Measurements from ENCODE around the gene NACC2.

The NACC2 gene

DNA sequence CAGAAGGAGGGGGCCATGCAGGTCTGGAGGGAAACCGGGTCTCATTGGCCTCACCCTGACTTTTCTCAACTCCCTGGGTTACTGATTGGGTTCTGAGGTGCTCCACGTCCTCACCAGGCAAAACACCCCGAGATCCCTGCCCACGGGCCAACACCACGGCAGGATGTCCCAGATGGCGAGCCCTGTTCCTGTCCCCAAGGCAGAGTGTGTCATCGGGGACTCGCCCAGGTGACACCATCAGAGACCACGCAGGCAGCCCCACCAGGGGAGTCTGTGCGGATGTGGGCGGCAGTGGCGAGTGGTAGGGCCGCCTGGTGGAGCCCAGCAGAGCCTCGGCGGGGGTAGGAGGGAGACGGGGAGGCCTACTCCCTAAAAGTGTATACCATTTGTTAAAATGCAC lies 74.9 kb downstream of the NACC2 start:
- no peak for FAIRE-seq

DNA sequence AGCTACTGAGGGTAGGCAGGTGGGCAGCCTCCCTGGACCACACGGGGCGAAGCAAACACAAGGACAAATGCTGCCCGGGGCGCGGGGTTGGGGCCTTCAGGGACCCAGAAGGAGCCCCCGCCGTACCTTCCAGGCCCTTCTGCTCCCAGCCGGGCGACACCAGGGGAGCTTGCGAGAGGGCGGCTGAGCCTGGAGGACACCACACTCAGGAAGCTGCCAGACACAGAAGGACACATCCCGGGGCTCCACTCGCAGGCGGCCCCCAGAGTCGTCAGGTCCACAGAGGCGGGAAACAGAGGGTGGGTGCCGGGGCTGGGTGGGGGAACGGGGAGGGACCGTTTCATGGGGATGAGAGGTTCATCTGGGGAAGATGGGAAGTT lies 75.4 kb downstream of the NACC2 start:
- FAIRE-seq, result no peak

DNA sequence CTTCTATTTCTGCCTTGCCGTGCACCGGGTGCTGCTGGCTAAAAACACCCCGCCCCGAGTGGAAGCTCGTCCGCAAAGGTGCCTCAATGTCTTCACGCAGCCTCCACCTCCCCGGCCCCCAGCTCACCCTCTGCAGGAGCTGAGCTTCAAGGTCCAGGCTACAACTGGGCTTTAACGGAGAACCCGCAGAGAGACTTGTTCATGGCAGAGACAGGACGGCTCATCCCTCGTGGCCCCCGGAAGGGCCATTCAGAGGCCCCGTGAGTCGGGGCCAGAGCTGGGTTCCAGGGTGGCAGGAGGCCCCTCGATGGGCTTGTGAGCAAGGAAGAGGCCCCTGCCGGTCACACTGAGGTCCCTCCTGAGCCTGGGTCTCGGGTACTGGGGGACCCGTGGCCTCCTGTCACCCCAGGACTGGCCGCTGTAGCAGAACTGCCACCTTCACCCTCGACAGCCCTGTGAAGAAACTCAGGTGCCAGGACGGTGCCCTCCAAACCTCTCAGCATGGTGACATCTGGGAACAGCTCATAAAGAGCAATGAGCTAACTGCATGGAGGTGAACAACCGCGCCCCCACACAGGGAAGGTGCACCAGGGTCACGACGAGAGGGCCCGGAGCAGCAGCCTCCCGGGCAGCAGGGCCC lies 75.9 kb downstream of the NACC2 start:
- no peak for FAIRE-seq

DNA sequence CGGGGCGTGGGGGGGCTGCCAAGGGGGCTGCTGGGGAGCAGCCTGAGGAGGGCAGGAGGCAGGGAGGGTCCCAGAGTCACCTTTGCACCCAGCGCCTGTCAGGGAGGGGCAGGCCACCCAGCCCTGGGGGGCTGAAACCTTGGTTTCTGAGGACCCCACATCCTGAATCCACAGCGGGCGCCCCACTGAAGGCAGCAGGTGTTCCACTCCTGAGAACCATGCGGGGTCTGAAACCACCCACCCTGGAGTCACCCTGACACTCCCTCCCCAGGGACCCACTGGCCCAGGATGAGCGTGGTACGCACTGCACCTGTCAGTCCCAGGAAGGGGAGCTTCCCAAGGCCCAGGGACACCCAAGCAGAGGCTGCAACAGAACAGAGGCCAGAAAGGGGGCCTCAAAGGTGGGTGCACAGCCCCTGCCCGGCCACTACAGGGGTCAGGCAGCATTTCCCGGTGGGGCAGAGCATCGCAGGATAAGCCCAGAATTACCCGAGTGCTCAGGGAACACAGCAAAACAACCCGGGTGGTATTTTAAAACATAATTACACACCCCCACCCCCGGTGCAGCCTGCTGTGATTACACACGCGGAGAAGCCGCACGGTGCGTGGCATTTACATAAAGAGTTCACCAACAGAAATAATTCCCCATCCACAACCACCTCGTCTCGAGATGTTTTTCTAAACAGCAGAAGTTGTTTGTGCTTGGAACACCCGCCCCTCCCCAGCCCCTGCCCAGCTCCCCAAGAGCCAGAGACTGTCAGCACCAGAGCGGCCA lies 76.6 kb downstream of the NACC2 start:
- FAIRE-seq, result no peak

DNA sequence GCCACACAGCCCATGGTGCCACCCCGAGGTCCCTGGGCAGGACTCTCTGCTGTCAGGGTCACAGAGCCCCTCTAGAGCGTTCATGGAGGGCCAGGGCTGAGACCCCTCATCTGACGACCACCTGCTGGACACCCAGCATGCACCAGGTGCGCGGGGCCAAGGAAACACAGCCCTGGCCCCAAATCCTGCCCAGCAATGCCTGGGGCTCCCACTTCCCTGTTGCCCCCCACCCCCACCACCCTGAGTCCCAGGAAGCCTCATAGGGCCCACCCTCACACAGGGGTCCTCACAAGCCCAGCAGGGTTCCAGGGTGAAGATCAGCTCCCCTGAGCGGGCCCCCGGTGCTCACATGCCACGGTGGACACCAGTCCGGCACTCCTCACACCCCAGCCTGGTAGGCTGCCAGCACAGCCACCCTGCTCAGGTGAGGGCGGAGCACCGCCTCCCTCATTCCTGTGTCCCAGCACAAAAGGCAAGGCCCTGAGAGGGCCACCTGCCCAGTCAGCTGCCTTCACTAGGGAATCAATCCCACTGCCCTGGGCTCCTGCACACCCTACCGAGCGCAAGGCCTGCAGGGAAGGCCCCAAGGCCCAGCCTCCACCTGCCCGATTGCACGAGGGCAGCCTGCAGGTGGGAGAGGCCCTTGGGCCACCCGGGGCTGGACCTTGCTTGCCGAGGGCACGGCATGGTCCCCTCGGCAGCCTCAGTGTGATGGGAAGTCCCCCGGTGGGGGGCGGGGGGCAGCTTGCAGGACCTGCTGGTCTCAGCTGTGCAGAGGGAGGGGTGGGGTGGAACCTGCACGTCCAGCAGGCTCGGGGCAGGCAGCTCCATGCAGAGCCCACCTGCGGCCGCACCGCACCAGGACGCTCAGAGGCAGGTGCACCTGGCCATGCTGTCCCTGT lies 77.5 kb downstream of the NACC2 start:
- FAIRE-seq, result no peak

DNA sequence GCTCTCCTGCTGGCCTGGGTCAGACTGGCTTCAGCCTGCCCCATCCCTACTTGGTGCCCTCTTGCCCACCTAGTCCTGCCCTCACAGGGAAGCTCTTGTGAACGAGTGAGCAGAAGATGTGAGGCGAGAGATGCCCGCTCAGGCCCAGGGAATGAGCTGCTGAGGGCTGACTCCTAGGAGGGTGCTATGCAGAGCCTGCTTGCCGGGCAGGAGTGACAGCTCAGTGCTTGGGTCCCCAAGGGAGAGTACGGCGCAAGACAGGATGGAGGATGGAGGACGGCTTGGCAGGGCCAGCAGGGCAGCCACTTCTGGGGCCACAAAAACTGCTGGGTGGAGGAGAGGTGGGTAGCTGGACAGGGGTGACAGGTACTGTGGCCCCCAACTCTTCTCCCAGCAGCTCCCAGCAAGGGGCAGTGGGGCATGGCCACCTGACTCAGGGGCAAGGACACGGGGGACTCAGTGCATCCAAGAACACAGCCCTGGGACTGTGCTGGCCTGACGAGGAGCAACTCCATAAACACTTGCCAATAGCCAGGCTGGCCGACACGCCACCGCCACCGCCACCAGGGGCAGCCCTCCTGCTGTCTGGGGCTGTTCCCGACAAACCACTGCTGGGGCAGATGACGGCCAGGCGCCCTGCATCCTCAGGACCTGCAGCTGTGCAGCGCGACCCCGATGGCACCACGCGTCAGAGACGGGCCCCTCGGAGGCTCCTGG lies 78.4 kb downstream of the NACC2 start:
- FAIRE-seq, result no peak

GRCh38 chr9:136015656-136016571 lies 79.2 kb downstream of the NACC2 start:
- FAIRE-seq, result no peak

GRCh38 chr9:136014924-136015633 lies 80.0 kb downstream of the NACC2 start:
- FAIRE-seq, result no peak

- no peak for FAIRE-seq
These were observed 80.8 kb downstream of the NACC2 start for GRCh38 chr9:136014147-136014923.

- FAIRE-seq, result no peak
These were observed 81.5 kb downstream of the NACC2 start for GRCh38 chr9:136013524-136014034.

DNA sequence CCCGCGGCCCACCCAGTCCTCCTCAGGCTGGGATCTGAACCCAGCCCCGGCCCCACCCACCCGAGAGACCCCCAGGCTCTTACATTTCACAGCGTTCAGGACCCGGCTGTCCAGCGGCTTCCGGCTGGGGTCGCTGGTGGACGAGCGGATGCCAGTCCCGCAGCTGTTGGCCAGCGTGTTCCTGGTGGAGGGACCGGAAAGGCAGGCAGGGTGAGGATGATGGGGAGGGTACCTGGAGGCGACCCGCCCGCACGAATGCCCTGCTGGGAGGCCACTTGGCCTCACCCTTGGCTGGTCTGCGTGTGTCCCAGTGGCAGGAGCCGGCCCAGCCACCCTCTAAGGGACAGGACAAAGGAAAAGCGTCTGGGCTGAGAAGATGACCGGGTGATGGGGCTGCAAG lies 82.0 kb downstream of the NACC2 start:
- FAIRE-seq, result no peak

DNA sequence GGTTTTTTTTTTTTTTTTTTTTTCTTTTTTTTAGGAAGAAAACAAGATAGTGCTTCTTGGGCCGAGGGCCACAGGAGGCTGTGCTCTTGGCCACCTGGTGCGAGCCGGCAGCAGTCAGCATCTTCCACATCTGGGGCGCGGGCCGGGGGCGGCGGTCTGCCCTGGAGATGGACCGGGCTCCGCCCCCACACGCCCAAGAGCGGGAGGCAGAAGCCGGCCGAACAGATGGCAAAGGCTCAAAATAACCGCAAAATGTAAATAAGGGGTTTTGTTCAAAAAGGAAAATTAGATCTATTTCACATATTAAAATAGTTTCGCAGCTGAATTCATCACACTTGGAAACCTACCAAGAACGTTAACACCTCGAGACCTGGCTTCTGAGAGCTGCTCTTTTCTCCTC lies 82.4 kb downstream of the NACC2 start:
- FAIRE-seq, result no peak

DNA sequence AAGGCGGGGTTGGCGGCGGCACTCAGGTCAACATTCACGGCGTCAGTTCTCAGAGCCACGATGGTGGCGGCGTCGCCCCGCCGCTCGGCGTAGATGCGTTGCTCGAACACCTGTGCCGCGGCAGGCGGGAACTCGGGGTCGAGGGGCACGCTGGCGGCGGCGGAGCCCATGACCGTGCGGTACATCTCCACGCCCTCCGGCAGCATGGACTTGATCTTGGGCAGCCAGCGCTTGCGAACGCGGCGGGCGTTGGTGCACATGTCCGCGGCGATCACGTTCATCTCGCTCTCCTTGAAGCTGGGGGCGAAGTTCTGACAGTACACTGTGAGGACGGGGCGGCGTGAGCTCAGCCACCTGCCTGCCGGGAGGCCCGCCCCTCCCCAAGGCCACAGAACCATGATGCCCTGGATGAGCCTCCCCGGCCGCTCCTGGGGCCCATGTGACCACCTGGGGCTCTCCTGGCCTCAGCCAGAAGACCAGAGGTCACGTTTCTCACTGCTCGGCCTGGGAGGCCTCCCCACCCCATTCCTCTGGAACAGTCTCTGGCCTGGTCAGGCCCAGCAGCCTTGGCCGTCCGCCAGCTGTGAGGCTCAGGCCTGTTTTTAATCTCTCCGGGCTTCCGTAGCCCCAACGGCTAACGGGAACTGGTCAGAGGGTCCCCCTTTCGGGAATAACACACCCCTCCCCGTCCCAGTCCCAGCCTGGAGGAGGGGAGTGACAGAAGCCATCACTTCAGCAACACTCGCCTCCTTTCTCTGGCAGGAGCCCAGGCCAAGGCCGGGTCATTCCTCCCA lies 83.2 kb downstream of the NACC2 start:
- no peak for FAIRE-seq

GRCh38 chr9:136011376-136011702 lies 83.8 kb downstream of the NACC2 start:
- no peak for FAIRE-seq

DNA sequence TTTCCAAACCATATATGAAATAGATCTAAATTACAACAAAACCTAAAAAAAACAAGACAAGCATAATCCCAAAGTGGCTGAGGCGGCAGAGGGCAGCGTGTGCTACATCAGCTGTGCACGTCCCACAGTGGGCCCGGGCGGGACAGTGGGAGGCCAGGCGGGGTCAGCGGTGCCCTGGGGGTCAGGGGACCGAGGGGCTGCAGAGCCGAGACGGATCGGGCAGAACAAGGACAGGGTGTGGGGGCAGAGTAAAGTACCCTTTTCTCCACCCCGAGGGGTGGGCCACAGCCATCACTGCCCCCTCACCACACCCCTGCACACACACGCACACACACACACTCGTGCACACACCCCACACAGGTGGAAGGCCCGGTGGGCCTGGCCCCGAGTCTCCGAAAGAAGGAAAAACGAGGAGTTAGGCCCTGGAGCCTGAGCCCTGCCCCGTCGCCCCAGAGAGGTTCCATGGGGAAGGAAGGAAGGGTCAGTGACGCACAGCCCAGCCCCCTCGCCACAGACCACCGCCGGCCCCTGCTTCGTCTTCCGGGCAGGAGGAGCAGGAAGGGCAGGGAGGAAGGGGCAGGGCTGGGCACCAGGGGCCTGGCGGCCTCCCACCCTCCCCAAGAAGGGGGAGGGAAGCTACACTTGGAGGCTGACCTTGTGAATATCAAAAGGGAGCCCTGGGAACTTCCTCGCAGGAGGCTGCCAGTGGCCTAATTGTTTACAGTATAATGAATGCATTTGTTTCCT lies 84.3 kb downstream of the NACC2 start:
- no peak for FAIRE-seq

- FAIRE-seq, result no peak
These were observed 84.9 kb downstream of the NACC2 start for GRCh38 chr9:136010176-136010575.

DNA sequence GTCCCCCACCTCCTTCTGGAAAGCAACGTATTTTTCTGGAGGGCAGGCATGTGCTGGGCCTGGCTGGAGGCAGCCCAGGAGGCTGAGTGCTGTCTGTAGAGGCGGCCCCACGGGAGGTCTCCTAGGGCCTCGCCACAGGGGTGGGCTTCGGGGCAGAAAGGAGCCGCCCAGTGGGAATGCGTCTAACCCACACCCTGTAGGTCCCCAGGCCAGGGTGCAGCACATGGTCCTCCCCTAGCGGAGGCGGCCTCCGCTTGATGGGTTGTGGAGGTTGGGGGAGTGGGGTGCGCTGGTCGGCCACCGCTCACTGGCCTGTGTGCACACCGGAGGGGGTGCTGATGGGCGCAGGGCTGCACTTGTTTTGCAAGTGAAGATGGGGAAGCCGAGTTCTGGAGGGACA lies 85.6 kb downstream of the NACC2 start:
- no peak for FAIRE-seq

DNA sequence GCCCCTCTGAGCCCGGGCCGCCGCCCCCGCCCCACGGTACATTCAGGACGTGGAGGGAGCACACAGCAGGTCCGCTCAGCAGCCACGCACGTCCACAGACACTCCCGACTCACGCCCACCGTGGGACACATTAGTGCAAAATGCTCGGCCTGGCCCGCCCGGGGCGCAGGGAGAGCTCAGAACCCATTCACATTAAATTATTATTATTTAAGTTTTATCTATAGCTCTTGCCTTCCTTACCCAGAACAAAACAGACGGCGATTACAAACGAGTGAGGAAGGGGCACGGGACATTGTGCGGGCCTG lies 86.4 kb downstream of the NACC2 start:
- no peak for FAIRE-seq
